ENCODE data around the gene RFNG. TPM values are rescaled to one million over a fixed set of nuclear protein-coding genes. Genes with fewer than 3 reads are reported as not detected.

RFNG gene
- total and polyA plus RNA-seq, 2 of the 13 experiments (the other 11 are each of a cell fraction or from before 2014, with no cell fraction given), result 61.4 to 64.0 TPM

GRCh38 chr17:82000803-82001570 lies 50.6 kb downstream of the RFNG start (continued):
- TF ChIP-seq KLF12 (CRISPR knock-in tag; IDR thresholded peaks at IDR 0.05; ENCODE audit: borderline replicate concordance) (peak; percentile 82), SMAD3 (CRISPR knock-in tag; IDR thresholded peaks at IDR 0.05) (peak; percentile 90), CEBPG (CRISPR knock-in tag; IDR thresholded peaks at IDR 0.05) (peak; percentile 60), ARID5B (CRISPR knock-in tag; IDR thresholded peaks at IDR 0.05) (peak; percentile 96), JUND (CRISPR knock-in tag; IDR thresholded peaks at IDR 0.05) (peak; percentile 80), ZNF335 (CRISPR knock-in tag; IDR thresholded peaks at IDR 0.05) (peak; percentile 52; the same call in 1 of the 2 replicates), ZNF234 (CRISPR knock-in tag; conservative IDR thresholded peaks at IDR 0.05) (peak; percentile 97), ZMYM4 (CRISPR knock-in tag; IDR thresholded peaks at IDR 0.05) (peak; percentile 37; the same call in 1 of the 2 replicates), TCF12 (IDR thresholded peaks at IDR 0.05) (no peak), TCF12 (CRISPR knock-in tag; IDR thresholded peaks at IDR 0.05) (peak; percentile 98), CHD2 (IDR thresholded peaks at IDR 0.05; ENCODE audit: low read depth, low read length) (0 out of 2 replicates have a peak, but pooled peaks have one; percentile 24), MBNL3 (CRISPR knock-in tag; conservative IDR thresholded peaks at IDR 0.05) (no peak), ZNF326 (CRISPR knock-in tag; IDR thresholded peaks at IDR 0.05; ENCODE audit: borderline replicate concordance) (peak; percentile 87), ZBTB37 (CRISPR knock-in tag; IDR thresholded peaks at IDR 0.05) (peak; percentile 66), PLSCR1 (CRISPR knock-in tag; IDR thresholded peaks at IDR 0.05; ENCODE audit: borderline replicate concordance) (no peak), ZEB1 (IDR thresholded peaks at IDR 0.05; ENCODE audit: insufficient replicate concordance, low read depth) (no peak), POLR2AphosphoS5 (IDR thresholded peaks at IDR 0.05; ENCODE audit: low read depth, low read length) (peak; percentile 63), SMARCC2 (IDR thresholded peaks at IDR 0.05) (no peak), BCLAF1 (IDR thresholded peaks at IDR 0.05) (no peak), ZNF292 (CRISPR knock-in tag; IDR thresholded peaks at IDR 0.05; ENCODE audit: borderline replicate concordance, low read depth) (peak; percentile 35; the same call in 1 of the 2 replicates)
